IPS DF 6.9 (cell line): ENCODE results near the gene ARSJ.

ENCODE experiments used
- DNase-seq: peaks from one replicate; pipeline ENCODE4 v3.0.0-alpha.2; 2013; ENCODE audit warnings: low read depth, low spot score
- H3K27ac ChIP-seq: one replicate; pipeline ENCODE4 v1.5.1; 2013; ENCODE audit warnings: low read length, control low read depth
- H3K27me3 ChIP-seq: 2 replicates; pipeline ENCODE4 v1.6.1; 2013; ENCODE audit warnings: mild to moderate bottlenecking, low read length; ENCODE audit not compliant: control insufficient read depth, insufficient read depth
- H3K36me3 ChIP-seq: 2 replicates; pipeline ENCODE4 v1.6.1; 2013; ENCODE audit warnings: low read length; ENCODE audit not compliant: control insufficient read depth, insufficient read depth
- H3K4me1 ChIP-seq: 2 replicates; pipeline ENCODE4 v1.6.1; 2013; ENCODE audit warnings: low read length; ENCODE audit not compliant: control insufficient read depth, insufficient read depth
- H3K4me3 ChIP-seq: 2 replicates; pipeline ENCODE4 v1.5.1; 2013; ENCODE audit warnings: mild to moderate bottlenecking, low read length
- H3K9me3 ChIP-seq: 2 replicates; pipeline ENCODE4 v1.6.1; 2013; ENCODE audit warnings: low read length, inconsistent platforms; ENCODE audit not compliant: control insufficient read depth, insufficient read depth
- WGBS: extraction: QIAGEN DNeasy Blood & Tissue Kit; methylation state at CpG from one replicate; pipeline ENCODE4 v1.1.7; 2013; ENCODE audit warnings: mixed read lengths, missing lambda C conversion rate; ENCODE audit not compliant: insufficient read length, insufficient coverage; 5-methylcytosine and 5-hydroxymethylcytosine counted together

The ARSJ gene

DNA sequence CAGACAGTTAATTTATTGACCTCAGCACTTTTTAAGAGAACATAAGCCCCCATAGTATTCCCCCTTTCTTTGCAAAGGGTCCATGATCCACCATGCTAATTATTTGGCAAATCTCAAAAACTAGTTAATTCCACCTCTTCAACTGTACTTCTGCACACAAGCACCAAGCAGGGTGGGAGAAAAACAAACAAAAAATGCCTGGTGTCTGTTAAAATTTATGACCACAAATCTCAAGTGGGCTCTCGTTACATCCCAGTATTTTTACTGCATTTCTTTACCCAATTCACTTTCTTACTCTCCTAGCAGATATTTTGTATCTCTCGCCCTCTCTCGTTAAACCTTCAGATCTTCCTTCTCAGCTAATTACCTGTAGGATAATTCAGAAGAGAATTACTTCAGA, 6.1 kb downstream of the ARSJ start:
- H3K27ac ChIP-seq = no peak overlapping the region
- no peak for DNase-seq
- WGBS = 100% methylated on average over 2 of the region's 3 CpGs
- no peaks in the 10 kb centered on the region for H3K4me1 ChIP-seq
- H3K4me3 ChIP-seq = no peak overlapping the region
- no peaks in the 10 kb centered on the region for H3K36me3 ChIP-seq
- no peaks in the 10 kb centered on the region for H3K27me3 ChIP-seq
- no peaks in the 10 kb centered on the region for H3K9me3 ChIP-seq

DNA sequence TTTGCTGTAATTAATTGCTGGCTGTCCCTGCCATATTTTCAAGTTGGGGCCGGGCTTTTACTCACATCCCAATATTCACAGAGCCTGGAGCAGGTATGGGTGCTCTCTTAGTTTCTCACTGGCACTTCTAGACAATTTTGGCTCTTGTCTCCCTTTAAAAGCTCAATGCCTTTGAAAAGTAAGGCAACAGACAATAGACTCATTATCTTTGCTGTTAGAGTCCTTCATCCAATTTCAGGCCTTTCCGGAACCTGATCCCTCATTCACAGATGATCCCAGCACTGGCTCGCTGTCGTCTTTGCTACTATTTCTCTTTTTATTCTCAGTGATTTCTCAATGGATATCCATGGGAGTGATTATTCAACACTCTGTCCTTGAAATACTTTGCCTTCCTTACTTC, 6.7 kb downstream of the ARSJ start:
- no CpG with 5 or more reads among the region's 4 CpGs for WGBS
- no peak for DNase-seq
- Histone ChIP-seq H3K27me3 (no peaks in the 10 kb centered on the region), H3K4me1 (no peaks in the 10 kb centered on the region), H3K9me3 (no peaks in the 10 kb centered on the region), H3K36me3 (no peaks in the 10 kb centered on the region), H3K4me3 (no peak overlapping the region), H3K27ac (no peak overlapping the region)

DNA sequence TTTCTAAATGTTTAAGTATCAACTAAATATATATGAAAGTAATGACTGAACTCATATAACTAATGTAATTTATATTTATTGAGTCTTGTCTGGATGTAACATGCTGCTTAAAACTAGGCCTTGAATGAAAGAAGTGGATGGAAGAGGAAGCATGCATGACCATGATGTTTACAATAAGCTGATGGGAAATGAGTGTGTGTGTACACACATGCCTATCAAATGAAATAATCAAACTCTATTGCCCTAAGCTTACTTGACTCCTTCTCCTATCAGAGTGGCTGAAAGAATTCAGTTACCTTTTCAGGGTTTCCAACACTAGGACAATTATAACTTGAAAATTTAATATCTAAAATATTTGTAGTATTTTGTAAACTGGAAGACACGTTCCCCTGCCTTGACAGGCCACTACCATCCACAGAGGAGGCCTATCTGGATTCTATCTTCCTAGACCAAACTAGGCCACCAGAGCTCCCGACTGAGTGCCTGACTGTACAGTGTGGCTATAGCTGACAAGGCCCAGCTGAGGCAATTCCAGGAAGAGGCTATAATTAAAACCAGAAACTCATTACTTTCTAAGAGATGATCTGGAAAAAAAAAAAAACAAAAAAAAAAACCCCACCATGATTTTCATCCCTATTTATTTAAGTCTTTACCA, 7.6 kb downstream of the ARSJ start:
- WGBS = no CpG with 5 or more reads among the region's 2 CpGs
- Histone ChIP-seq H3K4me3 (no peak overlapping the region), H3K4me1 (no peaks in the 10 kb centered on the region), H3K27me3 (no peaks in the 10 kb centered on the region), H3K27ac (no peak overlapping the region), H3K9me3 (no peaks in the 10 kb centered on the region), H3K36me3 (no peaks in the 10 kb centered on the region)
- no peak for DNase-seq

DNA sequence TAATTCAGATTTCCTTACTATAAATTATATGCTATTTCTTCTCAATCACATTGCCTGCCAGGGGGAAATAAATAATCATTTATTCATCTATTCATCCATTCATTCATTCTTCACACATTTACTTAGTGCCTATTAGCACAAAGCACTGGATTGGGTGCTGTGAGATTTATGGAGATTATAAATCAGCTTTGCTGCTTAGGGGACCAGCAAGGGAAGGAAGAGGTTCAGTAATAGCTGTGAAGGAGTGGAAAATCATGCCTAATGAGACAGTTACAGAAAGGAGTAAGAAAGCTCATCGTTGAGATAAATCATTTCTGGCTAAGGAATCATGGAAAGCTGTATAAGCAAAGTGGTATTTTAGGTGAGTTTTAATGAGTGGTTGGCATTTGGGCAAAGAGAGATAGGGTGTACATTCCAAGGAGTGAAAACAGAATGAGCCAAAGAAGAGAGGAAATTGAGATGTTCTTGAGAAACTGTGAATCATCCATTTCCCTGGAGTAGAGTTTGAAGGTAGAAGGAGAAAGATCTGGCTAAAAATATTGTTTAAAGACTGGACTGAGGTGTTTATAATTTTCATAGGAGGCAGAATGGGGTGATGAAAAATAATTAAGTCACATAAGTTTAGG, 9.6 kb downstream of the ARSJ start:
- H3K36me3 ChIP-seq = no peaks in the 10 kb centered on the region
- no peak for DNase-seq
- H3K27me3 ChIP-seq = no peaks in the 10 kb centered on the region
- H3K4me1 ChIP-seq = no peaks in the 10 kb centered on the region
- no peak overlapping the region for H3K4me3 ChIP-seq
- WGBS = no CpG with 5 or more reads among the region's 1 CpG
- no peak overlapping the region for H3K27ac ChIP-seq
- H3K9me3 ChIP-seq = no peaks in the 10 kb centered on the region

DNA sequence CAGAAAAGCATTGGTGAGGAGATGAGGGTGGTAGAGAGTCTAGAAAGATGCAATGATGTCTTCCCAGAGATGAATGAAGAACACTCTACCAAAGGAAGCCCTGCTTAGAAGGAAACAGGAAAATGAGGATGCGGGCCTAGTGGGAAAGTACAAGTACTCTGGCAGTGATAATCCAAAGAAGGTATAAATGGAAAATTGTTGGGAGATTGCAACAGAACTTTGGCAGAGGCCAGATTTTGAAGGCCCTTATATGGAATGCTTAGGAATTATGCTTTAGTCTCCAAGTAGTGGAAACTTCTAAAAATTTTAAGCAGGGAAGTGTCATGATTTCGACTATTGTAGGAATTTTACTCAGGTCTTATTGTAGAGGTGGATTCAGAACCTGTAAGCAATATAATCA, 11.0 kb downstream of the ARSJ start:
- Histone ChIP-seq H3K4me3 (no peak overlapping the region), H3K27ac (no peak overlapping the region), H3K4me1 (no peaks in the 10 kb centered on the region), H3K9me3 (no peaks in the 10 kb centered on the region), H3K36me3 (no peaks in the 10 kb centered on the region), H3K27me3 (no peaks in the 10 kb centered on the region)
- no peak for DNase-seq
- no CpG with 5 or more reads among the region's 2 CpGs for WGBS

DNA sequence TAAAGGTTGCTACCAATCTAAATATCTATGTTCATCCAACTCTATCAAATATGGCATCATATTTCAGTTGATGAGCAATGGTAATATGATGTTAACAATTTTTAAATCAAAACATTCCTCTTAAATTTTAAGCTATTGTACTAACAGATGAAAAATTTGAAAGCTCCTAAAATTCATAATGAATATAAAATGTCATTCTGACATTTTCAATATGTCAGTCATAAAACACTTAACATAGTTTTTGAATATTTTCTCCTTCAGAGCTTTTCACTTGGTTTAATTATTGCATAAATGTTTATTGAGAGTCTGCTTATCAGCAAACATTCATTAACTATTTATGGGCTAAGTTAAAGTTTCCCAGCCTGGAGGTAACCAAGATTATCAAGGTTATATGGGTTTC, 11.8 kb downstream of the ARSJ start:
- Histone ChIP-seq H3K4me1 (no peaks in the 10 kb centered on the region), H3K4me3 (no peak overlapping the region), H3K36me3 (no peaks in the 10 kb centered on the region), H3K27ac (no peak overlapping the region), H3K9me3 (no peaks in the 10 kb centered on the region), H3K27me3 (no peaks in the 10 kb centered on the region)
- DNase-seq = no peak

DNA sequence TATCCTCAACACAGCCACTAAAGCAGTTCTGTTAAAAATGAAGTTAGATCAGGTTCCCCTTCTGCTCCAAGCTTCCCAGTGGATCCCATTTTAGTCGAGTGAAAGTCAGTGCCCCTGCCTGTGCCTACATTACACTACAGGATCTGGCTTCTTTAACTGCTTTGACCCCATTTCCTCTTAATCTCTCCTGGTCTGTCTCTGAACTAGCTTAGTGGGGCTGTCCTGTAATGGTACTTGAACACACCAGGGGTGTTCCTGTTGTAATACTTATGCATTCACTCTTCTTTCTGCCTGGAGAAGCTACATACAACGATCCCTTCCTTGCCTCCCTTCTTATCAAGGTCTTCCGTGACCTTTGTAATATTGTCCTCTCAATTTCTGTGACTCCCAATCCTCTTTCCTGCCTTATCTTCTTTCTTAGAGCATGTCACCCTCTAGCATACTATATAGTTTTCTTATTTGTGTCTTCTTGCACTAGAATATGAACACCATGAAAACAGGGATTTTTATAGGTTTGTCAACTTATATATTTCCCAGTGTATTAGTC, 16.7 kb downstream of the ARSJ start:
- no peak for DNase-seq
- Histone ChIP-seq H3K27ac (no peak overlapping the region), H3K27me3 (no peaks in the 10 kb centered on the region), H3K4me3 (no peak overlapping the region), H3K36me3 (no peaks in the 10 kb centered on the region), H3K9me3 (no peaks in the 10 kb centered on the region), H3K4me1 (no peaks in the 10 kb centered on the region)
- WGBS = no CpG with 5 or more reads among the region's 3 CpGs

DNA sequence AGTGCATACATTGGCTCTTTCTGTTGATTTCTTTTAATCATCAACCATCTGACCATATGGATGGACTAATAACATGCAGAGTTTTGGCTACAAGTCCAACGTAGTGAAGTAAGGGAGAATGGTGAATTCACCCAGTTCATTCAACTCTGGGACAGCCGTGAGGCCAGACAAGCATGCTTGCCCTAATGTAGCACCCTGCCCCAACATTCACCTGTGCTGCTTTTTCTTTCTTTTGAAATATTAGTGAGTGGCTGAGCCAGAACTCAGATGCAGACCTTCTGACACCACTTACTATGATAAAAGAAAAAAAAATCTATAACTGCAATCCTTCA, 17.5 kb downstream of the ARSJ start:
- Histone ChIP-seq H3K4me3 (no peak overlapping the region), H3K9me3 (no peaks in the 10 kb centered on the region), H3K27me3 (no peaks in the 10 kb centered on the region), H3K36me3 (no peaks in the 10 kb centered on the region), H3K27ac (no peak overlapping the region), H3K4me1 (no peaks in the 10 kb centered on the region)
- no peak for DNase-seq
- WGBS = no CpG with 5 or more reads among the region's 2 CpGs

DNA sequence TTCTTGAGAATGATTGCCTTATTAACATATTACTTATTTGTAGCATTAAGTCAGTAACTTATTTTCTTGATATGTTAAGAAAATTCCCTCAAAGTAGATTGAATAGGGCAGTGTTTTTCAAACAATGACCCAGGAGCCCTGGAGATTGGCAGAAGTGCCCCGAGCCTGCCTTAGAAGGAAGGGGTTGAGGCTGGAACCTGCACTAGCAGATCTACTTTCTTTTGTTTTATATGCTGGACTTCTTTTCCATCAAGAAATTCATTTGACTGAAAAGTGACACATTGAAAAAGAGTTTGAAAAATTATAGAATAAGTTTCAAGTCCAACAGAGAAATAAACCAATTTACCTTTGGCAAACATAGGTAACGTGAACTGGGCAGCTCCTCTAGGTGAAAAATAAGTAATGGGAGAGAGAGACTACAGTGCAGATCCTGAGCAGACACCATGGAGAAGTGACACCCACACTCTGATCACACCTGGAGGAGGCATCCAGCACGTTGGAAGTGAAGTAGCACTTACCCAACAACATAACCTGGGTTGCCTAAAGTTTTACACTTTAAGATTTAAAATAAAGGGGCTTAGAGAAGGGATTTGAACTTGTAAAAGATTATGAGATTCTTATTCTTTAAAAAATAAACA, 18.6 kb downstream of the ARSJ start:
- no peak for DNase-seq
- Histone ChIP-seq H3K36me3 (no peaks in the 10 kb centered on the region), H3K27ac (no peak overlapping the region), H3K4me3 (no peak overlapping the region), H3K9me3 (no peaks in the 10 kb centered on the region), H3K27me3 (no peaks in the 10 kb centered on the region), H3K4me1 (no peaks in the 10 kb centered on the region)
- WGBS = no CpG with 5 or more reads among the region's 3 CpGs

DNA sequence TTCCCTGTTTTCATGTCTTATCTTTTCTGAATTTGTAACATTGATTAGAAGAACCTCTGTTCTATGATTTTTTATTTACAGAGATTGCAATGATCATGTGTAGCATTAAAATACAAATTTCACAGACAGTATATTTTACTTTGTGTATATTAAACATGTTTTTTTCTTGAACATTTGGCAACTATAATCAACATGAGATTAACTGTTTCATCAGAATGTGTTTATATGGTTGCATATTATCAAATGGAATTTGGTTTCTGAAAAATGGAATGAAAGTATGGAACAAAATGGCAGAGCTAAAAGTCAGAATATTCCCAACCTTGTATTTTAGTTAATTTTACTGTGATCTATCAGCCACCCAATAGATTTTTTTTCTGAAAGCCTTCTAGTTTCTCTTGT, 19.9 kb downstream of the ARSJ start:
- DNase-seq = no peak
- no peaks in the 10 kb centered on the region for H3K27me3 ChIP-seq
- H3K4me1 ChIP-seq = no peaks in the 10 kb centered on the region
- H3K9me3 ChIP-seq = no peaks in the 10 kb centered on the region
- H3K36me3 ChIP-seq = no peaks in the 10 kb centered on the region
- H3K4me3 ChIP-seq = no peak overlapping the region
- H3K27ac ChIP-seq = no peak overlapping the region
